Measurements from ENCODE around the gene FZD1.

GRCh38 chr7:91313113-91313512 is 48.9 kb downstream of the FZD1 start:
- no peak for TF ChIP-seq CTCF (conservative IDR thresholded peaks at IDR 0.05; ENCODE audit: low read depth in 2 of 2)
- TF ChIP-seq REST (IDR thresholded peaks at IDR 0.05; ENCODE audit: unreplicated experiment) = no peak
- TF ChIP-seq EZH2 (IDR thresholded peaks at IDR 0.05; ENCODE audit: low read depth, unreplicated experiment) = no peak
- TF ChIP-seq ETS1 (IDR thresholded peaks at IDR 0.05) = no peak
- no peak for TF ChIP-seq POLR2AphosphoS5 (IDR thresholded peaks at IDR 0.05; ENCODE audit: low read depth)
- TF ChIP-seq EZH2phosphoT487 (IDR thresholded peaks at IDR 0.05; ENCODE audit: unreplicated experiment) = no peak
